Measurements from ENCODE around the gene TMEM18.

GRCh38 chr2:628651-629050 is 48.6 kb downstream of the TMEM18 start:
- TF ChIP-seq CTCF (conservative IDR thresholded peaks at IDR 0.05 in 1 of 2, IDR thresholded peaks at IDR 0.05 in 1 of 2; ENCODE audit: low read depth in 1 of 2, low read length in 2 of 2): no peak
- no peak for TF ChIP-seq EZH2 (IDR thresholded peaks at IDR 0.05; ENCODE audit: low read length, missing control alignments)

Data from fibroblast of lung (primary cell).